ENCODE results near the gene SYNM. TPM values are rescaled to one million over a fixed set of nuclear protein-coding genes. Genes with fewer than 3 reads are reported as not detected.

The SYNM gene, protein sequence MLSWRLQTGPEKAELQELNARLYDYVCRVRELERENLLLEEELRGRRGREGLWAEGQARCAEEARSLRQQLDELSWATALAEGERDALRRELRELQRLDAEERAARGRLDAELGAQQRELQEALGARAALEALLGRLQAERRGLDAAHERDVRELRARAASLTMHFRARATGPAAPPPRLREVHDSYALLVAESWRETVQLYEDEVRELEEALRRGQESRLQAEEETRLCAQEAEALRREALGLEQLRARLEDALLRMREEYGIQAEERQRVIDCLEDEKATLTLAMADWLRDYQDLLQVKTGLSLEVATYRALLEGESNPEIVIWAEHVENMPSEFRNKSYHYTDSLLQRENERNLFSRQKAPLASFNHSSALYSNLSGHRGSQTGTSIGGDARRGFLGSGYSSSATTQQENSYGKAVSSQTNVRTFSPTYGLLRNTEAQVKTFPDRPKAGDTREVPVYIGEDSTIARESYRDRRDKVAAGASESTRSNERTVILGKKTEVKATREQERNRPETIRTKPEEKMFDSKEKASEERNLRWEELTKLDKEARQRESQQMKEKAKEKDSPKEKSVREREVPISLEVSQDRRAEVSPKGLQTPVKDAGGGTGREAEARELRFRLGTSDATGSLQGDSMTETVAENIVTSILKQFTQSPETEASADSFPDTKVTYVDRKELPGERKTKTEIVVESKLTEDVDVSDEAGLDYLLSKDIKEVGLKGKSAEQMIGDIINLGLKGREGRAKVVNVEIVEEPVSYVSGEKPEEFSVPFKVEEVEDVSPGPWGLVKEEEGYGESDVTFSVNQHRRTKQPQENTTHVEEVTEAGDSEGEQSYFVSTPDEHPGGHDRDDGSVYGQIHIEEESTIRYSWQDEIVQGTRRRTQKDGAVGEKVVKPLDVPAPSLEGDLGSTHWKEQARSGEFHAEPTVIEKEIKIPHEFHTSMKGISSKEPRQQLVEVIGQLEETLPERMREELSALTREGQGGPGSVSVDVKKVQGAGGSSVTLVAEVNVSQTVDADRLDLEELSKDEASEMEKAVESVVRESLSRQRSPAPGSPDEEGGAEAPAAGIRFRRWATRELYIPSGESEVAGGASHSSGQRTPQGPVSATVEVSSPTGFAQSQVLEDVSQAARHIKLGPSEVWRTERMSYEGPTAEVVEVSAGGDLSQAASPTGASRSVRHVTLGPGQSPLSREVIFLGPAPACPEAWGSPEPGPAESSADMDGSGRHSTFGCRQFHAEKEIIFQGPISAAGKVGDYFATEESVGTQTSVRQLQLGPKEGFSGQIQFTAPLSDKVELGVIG (N-terminal part only)
- total RNA-seq = 6.8 and 10.6 TPM in 2 replicates

DNA sequence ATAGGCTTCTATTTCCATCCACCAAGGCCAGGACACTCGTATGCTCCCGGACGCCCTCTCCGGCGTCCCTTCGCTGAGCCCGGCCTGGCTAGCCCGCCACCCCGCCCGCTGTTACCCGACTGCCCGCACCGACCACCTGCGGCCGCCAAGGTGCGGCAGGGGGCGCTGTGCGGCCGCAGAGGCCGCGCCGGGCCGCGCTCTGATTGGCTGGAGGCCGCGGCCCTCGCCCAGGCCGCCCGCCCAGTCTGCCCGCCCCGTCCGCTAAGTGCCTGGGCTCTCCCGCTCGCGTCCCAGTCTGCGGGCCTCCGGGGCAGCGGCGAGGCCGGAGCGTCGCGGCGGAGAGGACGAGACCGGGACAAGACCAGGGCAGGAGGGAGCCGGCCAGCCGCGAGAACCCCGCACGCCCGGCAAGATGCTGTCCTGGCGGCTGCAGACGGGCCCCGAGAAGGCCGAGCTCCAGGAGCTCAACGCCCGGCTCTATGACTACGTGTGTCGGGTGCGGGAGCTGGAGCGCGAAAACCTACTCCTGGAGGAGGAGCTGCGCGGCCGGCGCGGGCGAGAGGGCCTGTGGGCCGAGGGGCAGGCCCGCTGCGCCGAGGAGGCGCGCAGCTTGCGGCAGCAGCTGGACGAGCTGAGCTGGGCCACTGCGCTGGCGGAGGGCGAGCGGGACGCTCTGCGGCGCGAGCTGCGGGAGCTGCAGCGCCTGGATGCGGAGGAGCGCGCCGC, at the start of gene SYNM:
Gene SYNM, plus strand, starts transcription at position 293 of the 726 bp plus-strand sequence. Its CDS starts 120 bp downstream, at position 413.

Other genes with a start within 250 kb of the SYNM start
- not detected in 2 replicates for gene PGPEP1L, start 97.3 kb upstream of the SYNM start, total RNA-seq
- gene TTC23, start 144.5 kb downstream of the SYNM start, total RNA-seq = 19.0 and 27.8 TPM in 2 replicates
- gene LRRC28, start 146.4 kb downstream of the SYNM start, total RNA-seq = 23.2 and 23.6 TPM in 2 replicates